CD4-positive, alpha-beta T cell treated with Interferon alpha-2 for 1 hour (primary cell): ENCODE results near the gene OR2J1.
"Not testable (repeated sequence)": the region's sequence is repeated elsewhere in the genome, so short reads cannot be mapped to it uniquely, and the experiment has no call there.

Source experiments
- DNase-seq, 2 donors: peaks; one replicate each; pipeline ENCODE4 v3.0.0-alpha.2; 2020 to 2022

OR2J1 gene

GRCh38 chr6:29099190-29099589 lies at the start of gene OR2J1:
OR2J1 (plus strand) TSS chr6:29099490; CDS start chr6:29100943, 1,453 bp downstream.
- no peak for DNase-seq

GRCh38 chr6:29051680-29052079 lies 47.6 kb upstream of the OR2J1 start:
- DNase-seq: no peak

- no peak for DNase-seq
Measured at GRCh38 chr6:29071831-29072723, 27.2 kb upstream of the OR2J1 start.

GRCh38 chr6:29079203-29079602 lies 20.1 kb upstream of the OR2J1 start:
- DNase-seq: no peak

- no peak for DNase-seq
Measured at GRCh38 chr6:29081312-29081711, 18.0 kb upstream of the OR2J1 start.

- no peak for DNase-seq
Measured at GRCh38 chr6:29082457-29082856, 16.8 kb upstream of the OR2J1 start.

GRCh38 chr6:29087213-29087612 lies 12.1 kb upstream of the OR2J1 start, which contains the start of gene OR2B3:
OR2B3 (minus strand) TSS chr6:29087313; CDS start chr6:29087248, 65 bp downstream.
- no peak for DNase-seq

GRCh38 chr6:29092957-29093356 lies 6.3 kb upstream of the OR2J1 start:
- DNase-seq: no peak

- DNase-seq: no peak
Measured at GRCh38 chr6:29097803-29098202, 1.5 kb upstream of the OR2J1 start.

GRCh38 chr6:29107758-29108157 lies 8.5 kb downstream of the OR2J1 start, which contains the start of gene OR2J3:
OR2J3 (plus strand) TSS chr6:29108058; CDS start chr6:29111891, 3,833 bp downstream.
- no peak for DNase-seq

- DNase-seq: peak in 1 of 2 donors; percentile 2
Measured at GRCh38 chr6:29112135-29112534, 12.8 kb downstream of the OR2J1 start.

GRCh38 chr6:29114964-29115363 lies 15.7 kb downstream of the OR2J1 start:
- DNase-seq: not testable (repeated sequence)

- no peak for DNase-seq
Measured at GRCh38 chr6:29129326-29130012, 30.2 kb downstream of the OR2J1 start.

GRCh38 chr6:29130644-29131043 lies 31.4 kb downstream of the OR2J1 start:
- DNase-seq: no peak

GRCh38 chr6:29131691-29132090 lies 32.4 kb downstream of the OR2J1 start:
- no peak for DNase-seq

- no peak for DNase-seq
Measured at GRCh38 chr6:29137724-29138123, 38.4 kb downstream of the OR2J1 start.

- no peak for DNase-seq
Measured at GRCh38 chr6:29141606-29142005, 42.3 kb downstream of the OR2J1 start.

- no peak for DNase-seq
Measured at GRCh38 chr6:29142309-29142708, 43.0 kb downstream of the OR2J1 start.

- no peak for DNase-seq
Measured at GRCh38 chr6:29146179-29146578, 46.9 kb downstream of the OR2J1 start.

- DNase-seq: no peak
Measured at GRCh38 chr6:29147074-29147473, 47.8 kb downstream of the OR2J1 start.

- not testable (repeated sequence) for DNase-seq
Measured at GRCh38 chr6:29149444-29149843, 50.2 kb downstream of the OR2J1 start.
